ENCODE measurements around the gene CHST4. TPM values are rescaled to one million over a fixed set of nuclear protein-coding genes. Genes with fewer than 3 reads are reported as not detected.

The CHST4 gene
- total RNA-seq, 1 experiment from 2014 or later: 9.9 TPM

DNA sequence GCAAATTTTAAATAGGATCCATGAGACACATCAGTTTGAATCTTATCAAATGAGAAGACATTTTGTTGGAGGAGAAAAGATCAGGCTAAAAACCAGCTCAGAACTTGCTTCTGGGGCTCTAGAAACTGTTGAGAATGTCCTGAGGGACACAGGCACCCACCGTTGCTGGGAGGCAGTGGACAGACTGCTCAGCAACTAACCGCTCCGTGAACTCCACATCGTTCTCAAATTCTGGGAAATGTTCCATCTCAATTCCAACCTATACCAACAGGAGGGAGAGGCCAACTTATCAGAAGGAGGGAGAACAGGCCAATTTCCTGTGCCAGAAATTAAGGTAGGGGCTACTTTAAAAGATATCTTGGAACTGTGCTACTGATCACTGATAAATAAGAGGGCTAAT lies 42.3 kb downstream of the CHST4 start:
- Mint-ChIP-seq H3K9me3 (no peaks in the 10 kb centered on the region), H3K27ac (no peak overlapping the region), H3K4me3 (no peak overlapping the region), H3K4me1 (peaks cover 14% of the 10 kb centered on the region), H3K36me3 (no peaks in the 10 kb centered on the region), H3K27me3 (ENCODE audit: low read depth) (no peaks in the 10 kb centered on the region)
- POLR2A ChIA-PET: no interaction called here
- TF ChIP-seq CREB1 (CRISPR knock-in tag; IDR thresholded peaks at IDR 0.05) (no peak), SOX15 (CRISPR knock-in tag; IDR thresholded peaks at IDR 0.05) (no peak)
- TF ChIP-seq, protein P1, sequence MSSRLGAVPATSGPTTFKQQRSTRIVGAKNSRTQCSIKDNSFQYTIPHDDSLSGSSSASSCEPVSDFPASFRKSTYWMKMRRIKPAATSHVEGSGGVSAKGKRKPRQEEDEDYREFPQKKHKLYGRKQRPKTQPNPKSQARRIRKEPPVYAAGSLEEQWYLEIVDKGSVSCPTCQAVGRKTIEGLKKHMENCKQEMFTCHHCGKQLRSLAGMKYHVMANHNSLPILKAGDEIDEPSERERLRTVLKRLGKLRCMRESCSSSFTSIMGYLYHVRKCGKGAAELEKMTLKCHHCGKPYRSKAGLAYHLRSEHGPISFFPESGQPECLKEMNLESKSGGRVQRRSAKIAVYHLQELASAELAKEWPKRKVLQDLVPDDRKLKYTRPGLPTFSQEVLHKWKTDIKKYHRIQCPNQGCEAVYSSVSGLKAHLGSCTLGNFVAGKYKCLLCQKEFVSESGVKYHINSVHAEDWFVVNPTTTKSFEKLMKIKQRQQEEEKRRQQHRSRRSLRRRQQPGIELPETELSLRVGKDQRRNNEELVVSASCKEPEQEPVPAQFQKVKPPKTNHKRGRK (CRISPR knock-in tag; IDR thresholded peaks at IDR 0.05; ENCODE audit: borderline replicate concordance): no peak
- TF ChIP-seq, protein P2, sequence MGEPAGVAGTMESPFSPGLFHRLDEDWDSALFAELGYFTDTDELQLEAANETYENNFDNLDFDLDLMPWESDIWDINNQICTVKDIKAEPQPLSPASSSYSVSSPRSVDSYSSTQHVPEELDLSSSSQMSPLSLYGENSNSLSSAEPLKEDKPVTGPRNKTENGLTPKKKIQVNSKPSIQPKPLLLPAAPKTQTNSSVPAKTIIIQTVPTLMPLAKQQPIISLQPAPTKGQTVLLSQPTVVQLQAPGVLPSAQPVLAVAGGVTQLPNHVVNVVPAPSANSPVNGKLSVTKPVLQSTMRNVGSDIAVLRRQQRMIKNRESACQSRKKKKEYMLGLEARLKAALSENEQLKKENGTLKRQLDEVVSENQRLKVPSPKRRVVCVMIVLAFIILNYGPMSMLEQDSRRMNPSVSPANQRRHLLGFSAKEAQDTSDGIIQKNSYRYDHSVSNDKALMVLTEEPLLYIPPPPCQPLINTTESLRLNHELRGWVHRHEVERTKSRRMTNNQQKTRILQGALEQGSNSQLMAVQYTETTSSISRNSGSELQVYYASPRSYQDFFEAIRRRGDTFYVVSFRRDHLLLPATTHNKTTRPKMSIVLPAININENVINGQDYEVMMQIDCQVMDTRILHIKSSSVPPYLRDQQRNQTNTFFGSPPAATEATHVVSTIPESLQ (CRISPR knock-in tag; IDR thresholded peaks at IDR 0.05): no peak
- ATAC-seq (no peak), DNase-seq (ENCODE audit: low spot score) (no peak)
- CTCF ChIA-PET: interaction anchor here (1.8 kb wide), 1 partner anchor 42 kb away, joined by 9 read pairs; no protein-coding TSS in a partner anchor

DNA sequence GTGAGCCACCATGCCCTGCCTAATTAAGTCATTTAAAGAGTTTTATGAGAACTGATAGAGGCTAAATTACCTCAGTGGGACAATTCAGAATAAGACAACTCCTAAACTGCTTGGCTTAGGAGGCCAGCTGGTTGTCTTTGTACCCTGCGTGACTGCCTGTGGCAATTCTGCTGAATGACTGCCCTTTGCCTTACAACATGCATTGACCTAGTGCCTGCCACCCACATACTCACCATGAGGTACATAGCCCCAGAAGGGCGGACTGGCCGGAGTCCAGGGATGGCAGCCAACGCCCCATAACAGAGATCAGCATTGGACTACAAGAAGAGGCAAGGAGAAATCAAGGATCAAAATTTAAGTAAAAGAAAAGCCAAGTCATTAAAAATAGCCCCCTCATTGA lies 43.4 kb downstream of the CHST4 start:
- ChIA-PET POLR2A (no interaction called here), CTCF (interaction anchor here (1.2 to 1.8 kb wide), 2 partner anchors 41 to 59 kb away, joined by 3 to 9 read pairs; no protein-coding TSS in a partner anchor)
- Mint-ChIP-seq H3K4me1 (peaks cover 8% of the 10 kb centered on the region; the same call in 1 of the 2 replicates), H3K36me3 (no peaks in the 10 kb centered on the region), H3K27ac (no peak overlapping the region), H3K4me3 (no peak overlapping the region), H3K9me3 (no peaks in the 10 kb centered on the region), H3K27me3 (ENCODE audit: low read depth) (no peaks in the 10 kb centered on the region; the same call in 1 of the 2 replicates)
- no peak for DNase-seq (ENCODE audit: low spot score)
- no peak for TF ChIP-seq ZNF121 (CRISPR knock-in tag; IDR thresholded peaks at IDR 0.05)
- TF ChIP-seq, protein P3, sequence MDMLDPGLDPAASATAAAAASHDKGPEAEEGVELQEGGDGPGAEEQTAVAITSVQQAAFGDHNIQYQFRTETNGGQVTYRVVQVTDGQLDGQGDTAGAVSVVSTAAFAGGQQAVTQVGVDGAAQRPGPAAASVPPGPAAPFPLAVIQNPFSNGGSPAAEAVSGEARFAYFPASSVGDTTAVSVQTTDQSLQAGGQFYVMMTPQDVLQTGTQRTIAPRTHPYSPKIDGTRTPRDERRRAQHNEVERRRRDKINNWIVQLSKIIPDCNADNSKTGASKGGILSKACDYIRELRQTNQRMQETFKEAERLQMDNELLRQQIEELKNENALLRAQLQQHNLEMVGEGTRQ (CRISPR knock-in tag; IDR thresholded peaks at IDR 0.05): no peak
- no peak for TF ChIP-seq SMAD4 (CRISPR knock-in tag; IDR thresholded peaks at IDR 0.05)
- no peak for TF ChIP-seq ZNF232 (CRISPR knock-in tag; IDR thresholded peaks at IDR 0.05)
- no peak for TF ChIP-seq HMGA2 (CRISPR knock-in tag; IDR thresholded peaks at IDR 0.05)
- no peak for TF ChIP-seq GTF2I (CRISPR knock-in tag; conservative IDR thresholded peaks at IDR 0.05)
- no peak for TF ChIP-seq ETV6 (CRISPR knock-in tag; IDR thresholded peaks at IDR 0.05)
- no peak for TF ChIP-seq NR2C2 (CRISPR knock-in tag; IDR thresholded peaks at IDR 0.05)
- no peak for TF ChIP-seq IRF2 (CRISPR knock-in tag; IDR thresholded peaks at IDR 0.05; ENCODE audit: borderline replicate concordance, low read depth)
- TF ChIP-seq JUN (CRISPR knock-in tag; IDR thresholded peaks at IDR 0.05): no peak
- TF ChIP-seq PRRX2 (CRISPR knock-in tag; IDR thresholded peaks at IDR 0.05): no peak
- TF ChIP-seq FOXJ3 (CRISPR knock-in tag; IDR thresholded peaks at IDR 0.05; ENCODE audit: borderline replicate concordance): no peak
- no peak for ATAC-seq

DNA sequence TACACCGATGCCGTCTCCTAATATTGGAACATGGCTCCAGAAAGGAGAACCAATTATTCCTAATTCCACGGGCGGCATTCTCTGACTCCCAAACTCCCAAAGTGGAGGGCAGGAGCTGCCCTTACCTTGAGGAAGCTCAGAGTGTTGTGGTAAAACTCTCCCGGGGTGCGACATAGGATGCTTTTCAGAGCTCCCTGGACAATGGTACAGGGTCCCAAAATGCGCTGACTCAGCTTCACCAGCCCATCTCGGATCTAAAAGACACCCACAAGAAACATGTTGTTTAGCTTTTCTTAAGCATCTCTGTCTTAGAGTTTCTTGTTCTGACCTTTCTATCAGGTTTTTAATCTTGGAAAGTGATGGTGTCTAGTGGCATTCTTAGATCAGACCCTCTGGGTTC lies 43.9 kb downstream of the CHST4 start:
- CTCF ChIA-PET: interaction anchor here (1.2 to 1.8 kb wide), 2 partner anchors 41 to 58 kb away, joined by 3 to 9 read pairs; no protein-coding TSS in a partner anchor

More for the DNA sequence above, 43.9 kb downstream of the CHST4 start:
- no peak overlapping the region for H3K4me3 Mint-ChIP-seq
- no peaks in the 10 kb centered on the region for H3K9me3 Mint-ChIP-seq
- no peak for ATAC-seq
- TF ChIP-seq IRF2 (CRISPR knock-in tag; IDR thresholded peaks at IDR 0.05; ENCODE audit: borderline replicate concordance, low read depth): no peak
- no peak for TF ChIP-seq ZNF219 (CRISPR knock-in tag; IDR thresholded peaks at IDR 0.05; ENCODE audit: borderline replicate concordance)
- TF ChIP-seq NFATC4 (CRISPR knock-in tag; IDR thresholded peaks at IDR 0.05): no peak
- TF ChIP-seq, protein P4, sequence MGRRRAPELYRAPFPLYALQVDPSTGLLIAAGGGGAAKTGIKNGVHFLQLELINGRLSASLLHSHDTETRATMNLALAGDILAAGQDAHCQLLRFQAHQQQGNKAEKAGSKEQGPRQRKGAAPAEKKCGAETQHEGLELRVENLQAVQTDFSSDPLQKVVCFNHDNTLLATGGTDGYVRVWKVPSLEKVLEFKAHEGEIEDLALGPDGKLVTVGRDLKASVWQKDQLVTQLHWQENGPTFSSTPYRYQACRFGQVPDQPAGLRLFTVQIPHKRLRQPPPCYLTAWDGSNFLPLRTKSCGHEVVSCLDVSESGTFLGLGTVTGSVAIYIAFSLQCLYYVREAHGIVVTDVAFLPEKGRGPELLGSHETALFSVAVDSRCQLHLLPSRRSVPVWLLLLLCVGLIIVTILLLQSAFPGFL (CRISPR knock-in tag; IDR thresholded peaks at IDR 0.05; ENCODE audit: borderline replicate concordance): no peak
- TF ChIP-seq NFYB (CRISPR knock-in tag; conservative IDR thresholded peaks at IDR 0.05; ENCODE audit: low read depth): no peak
- TF ChIP-seq NFE2L1 (CRISPR knock-in tag; IDR thresholded peaks at IDR 0.05): no peak
- no peak for TF ChIP-seq NR1H2 (CRISPR knock-in tag; IDR thresholded peaks at IDR 0.05)
- no peak for TF ChIP-seq ELF4 (CRISPR knock-in tag; IDR thresholded peaks at IDR 0.05; ENCODE audit: low read depth)
- no peak for TF ChIP-seq HMGA2 (CRISPR knock-in tag; IDR thresholded peaks at IDR 0.05)
- TF ChIP-seq, protein P5, sequence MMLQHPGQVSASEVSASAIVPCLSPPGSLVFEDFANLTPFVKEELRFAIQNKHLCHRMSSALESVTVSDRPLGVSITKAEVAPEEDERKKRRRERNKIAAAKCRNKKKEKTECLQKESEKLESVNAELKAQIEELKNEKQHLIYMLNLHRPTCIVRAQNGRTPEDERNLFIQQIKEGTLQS (CRISPR knock-in tag; conservative IDR thresholded peaks at IDR 0.05): no peak
- no peak for TF ChIP-seq ZNF416 (CRISPR knock-in tag; IDR thresholded peaks at IDR 0.05)
- TF ChIP-seq CREB1 (CRISPR knock-in tag; IDR thresholded peaks at IDR 0.05): no peak
- DNase-seq (ENCODE audit: low spot score): no peak
- no peak overlapping the region for H3K27ac Mint-ChIP-seq
- H3K4me1 Mint-ChIP-seq: peaks cover 8% of the 10 kb centered on the region; the same call in 1 of the 2 replicates
- H3K36me3 Mint-ChIP-seq: no peaks in the 10 kb centered on the region
- POLR2A ChIA-PET: no interaction called here
- peaks cover under 1% of the 10 kb centered on the region; the same call in 1 of the 2 replicates for H3K27me3 Mint-ChIP-seq (ENCODE audit: low read depth)

Measured in WTC11 (cell line).